Lower lobe of right lung (tissue), 2 donors: ENCODE data around the gene MRPL43. TPM values are rescaled to one million over a fixed set of nuclear protein-coding genes. Genes with fewer than 3 reads are reported as not detected.
A peak's percentile ranks its signal among the peaks of the same experiment; 100 is the strongest.

Source experiments
- ATAC-seq, 2 donors: fragments of 200-7000 bp; cut with Tn5 transposase; one replicate each; pipeline ENCODE4 v1.9.1; 2020 to 2022; ENCODE audit warnings: mild to moderate bottlenecking in 2 of 2, moderate library complexity in 2 of 2
- DNase-seq: peaks from one replicate; pipeline ENCODE4 v3.0.0-alpha.2; 2020
- H3K27ac ChIP-seq: fragments of 200-600 bp; one replicate; pipeline ENCODE4 v1.8.0; 2022
- H3K27me3 ChIP-seq: fragments of 200-600 bp; one replicate; pipeline ENCODE4 v1.8.0; 2022; ENCODE audit warnings: low read depth
- H3K36me3 ChIP-seq: fragments of 200-600 bp; one replicate; pipeline ENCODE4 v1.8.0; 2022; ENCODE audit warnings: mild to moderate bottlenecking
- H3K4me1 ChIP-seq: fragments of 200-600 bp; one replicate; pipeline ENCODE4 v1.8.0; 2022
- H3K4me3 ChIP-seq: fragments of 200-600 bp; one replicate; pipeline ENCODE4 v1.8.0; 2022; ENCODE audit warnings: mild to moderate bottlenecking
- H3K9me3 ChIP-seq: fragments of 200-600 bp; one replicate; pipeline ENCODE4 v1.8.0; 2022
- CTCF ChIP-seq: fragments of 200-600 bp; IDR thresholded peaks from one replicate; pipeline ENCODE4 v1.8.0; 2022; ENCODE audit warnings: antibody characterized with exemption, mild to moderate bottlenecking
- intact Hi-C: fragments of 100-400 bp; cut with DNase I; formaldehyde crosslinking; loops from one replicate; pipeline ENCODE4 v1.11.0; 2022
- total RNA-seq: library from RNA; stranded (reverse); fragmentation: NEBNext Ultra II Directional; extraction: Animal tissue kit (Norgen Biotek cat#: 25700); gene quantifications from one replicate; pipeline ENCODE4 v1.2.1, GENCODE V29; 2021
- donor health status: DM: no; HTN: yes; CAD: no; lungs with severe emphysema.

MRPL43 gene
- total RNA-seq, 1 donor from 2014 or later, result 59.7 TPM

- DNase-seq, result no peak
- H3K4me3 ChIP-seq, result no peak overlapping the region
- H3K4me1 ChIP-seq, result peaks cover 34% of the 10 kb centered on the region
- H3K27ac ChIP-seq, result no peak overlapping the region
- intact Hi-C loops, result no loop called here
- ATAC-seq, result no peak
- peaks cover 25% of the 10 kb centered on the region for H3K27me3 ChIP-seq
- H3K36me3 ChIP-seq, result no peaks in the 10 kb centered on the region
- H3K9me3 ChIP-seq, result no peaks in the 10 kb centered on the region
- no peak for TF ChIP-seq CTCF
These were observed 29.5 kb upstream of the MRPL43 start for GRCh38 chr10:101016814-101017213.

- ATAC-seq, result no peak
- no peak overlapping the region for H3K4me3 ChIP-seq
- intact Hi-C loops, result no loop called here
- H3K36me3 ChIP-seq, result no peaks in the 10 kb centered on the region
- no peak overlapping the region for H3K27ac ChIP-seq
- no peak for TF ChIP-seq CTCF
- H3K9me3 ChIP-seq, result no peaks in the 10 kb centered on the region
- peaks cover 38% of the 10 kb centered on the region for H3K4me1 ChIP-seq
- no peak for DNase-seq
- H3K27me3 ChIP-seq, result peaks cover 25% of the 10 kb centered on the region
These were observed 28.3 kb upstream of the MRPL43 start for GRCh38 chr10:101015582-101015973.

DNA sequence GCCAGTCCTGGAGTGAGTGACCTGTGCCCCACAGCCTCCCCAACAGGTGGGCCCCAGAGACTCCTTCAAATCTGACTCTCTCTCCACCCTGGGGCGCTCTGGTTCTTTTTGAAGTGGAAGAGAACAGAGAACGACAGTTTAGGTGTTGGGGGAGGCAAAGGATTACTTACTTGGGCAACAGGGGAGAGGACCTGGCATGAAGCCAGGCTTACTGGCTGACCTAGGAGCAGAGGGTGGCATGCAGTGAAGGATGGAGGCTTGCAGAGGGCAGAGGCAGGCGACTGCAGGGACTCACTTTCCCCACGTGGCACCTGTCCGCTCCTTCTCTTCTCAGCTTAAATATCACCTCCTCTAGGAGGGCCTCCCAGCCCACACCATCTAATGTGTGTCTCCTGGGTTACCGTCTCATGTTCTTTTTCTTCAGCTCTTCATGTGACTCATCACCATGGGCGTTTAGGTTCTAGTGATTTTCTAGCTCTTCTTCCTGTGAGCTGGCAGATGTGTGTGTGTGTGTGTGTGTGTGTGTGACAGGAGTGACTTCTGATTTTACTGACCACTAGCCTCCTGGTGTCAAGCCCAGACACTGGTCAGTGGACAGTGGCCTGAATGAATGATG is 27.8 kb upstream of the MRPL43 start:
- H3K27me3 ChIP-seq, result peaks cover 25% of the 10 kb centered on the region
- H3K27ac ChIP-seq, result no peak overlapping the region
- no peak overlapping the region for H3K4me3 ChIP-seq
- no peak for TF ChIP-seq CTCF
- H3K9me3 ChIP-seq, result no peaks in the 10 kb centered on the region
- DNase-seq (no peak), ATAC-seq (no peak)
- H3K4me1 ChIP-seq, result peaks cover 38% of the 10 kb centered on the region
- no peaks in the 10 kb centered on the region for H3K36me3 ChIP-seq
- intact Hi-C loops, result no loop called here

DNA sequence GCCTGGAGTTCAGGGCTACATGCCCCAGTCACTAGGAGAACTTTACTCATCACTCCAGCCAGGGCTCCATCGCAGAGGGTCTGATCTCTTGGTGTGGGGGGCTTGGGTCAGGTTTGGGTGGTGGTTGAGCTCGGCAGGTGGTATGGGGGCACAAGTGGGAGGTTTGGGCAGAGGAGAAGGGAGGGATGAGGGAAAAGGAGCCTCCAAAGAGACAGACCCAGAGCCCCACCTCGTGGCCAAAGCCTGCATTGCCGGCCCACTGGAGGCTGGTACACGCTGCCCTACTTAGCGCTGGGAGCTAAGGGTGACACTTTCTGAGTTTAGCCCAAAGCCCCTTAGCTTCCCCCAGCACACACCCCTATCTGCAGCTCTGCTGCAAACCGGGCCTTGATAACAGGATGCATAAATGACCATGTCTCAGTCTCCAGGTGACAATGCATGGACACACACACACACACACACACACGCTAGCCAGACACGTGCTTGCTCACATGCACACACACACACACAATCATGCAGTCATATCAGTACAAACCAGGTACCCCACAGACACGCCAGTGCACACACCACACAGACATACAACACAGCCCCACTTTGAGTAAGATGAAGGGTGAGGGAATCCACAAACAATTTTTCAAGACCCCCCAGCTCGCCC is 27.1 kb upstream of the MRPL43 start:
- Histone ChIP-seq H3K36me3 (no peaks in the 10 kb centered on the region), H3K9me3 (no peaks in the 10 kb centered on the region), H3K4me3 (no peak overlapping the region), H3K27me3 (peaks cover 25% of the 10 kb centered on the region), H3K4me1 (peaks cover 38% of the 10 kb centered on the region), H3K27ac (no peak overlapping the region)
- TF ChIP-seq CTCF, result peak; percentile 91
- peak; percentile 74 to 82 for ATAC-seq
- DNase-seq, result peak; percentile 86
- intact Hi-C loops, result no loop called here

- TF ChIP-seq CTCF, result no peak
- intact Hi-C loops, result no loop called here
- peak overlapping the region; percentile 33 for H3K27ac ChIP-seq
These were observed 26.1 kb upstream of the MRPL43 start for GRCh38 chr10:101013365-101013825.

More at GRCh38 chr10:101013365-101013825, 26.1 kb upstream of the MRPL43 start:
- H3K27me3 ChIP-seq, result peaks cover 20% of the 10 kb centered on the region
- no peaks in the 10 kb centered on the region for H3K36me3 ChIP-seq
- H3K4me3 ChIP-seq, result no peak overlapping the region
- no peak for ATAC-seq
- no peaks in the 10 kb centered on the region for H3K9me3 ChIP-seq
- H3K4me1 ChIP-seq, result peaks cover 29% of the 10 kb centered on the region
- no peak for DNase-seq
